Activated naive CD4-positive, alpha-beta T cell treated with anti-CD3 and anti-CD28 coated beads, Interleukin-2, amount 50 U/mL, for 16 hours (primary cell): ENCODE data around the gene SPOUT1.
A peak's percentile ranks its signal among the peaks of the same experiment; 100 is the strongest.

ENCODE experiments used
- DNase-seq: peaks from one replicate; pipeline ENCODE4 v3.0.0-alpha.2; 2020

The SPOUT1 gene

DNA sequence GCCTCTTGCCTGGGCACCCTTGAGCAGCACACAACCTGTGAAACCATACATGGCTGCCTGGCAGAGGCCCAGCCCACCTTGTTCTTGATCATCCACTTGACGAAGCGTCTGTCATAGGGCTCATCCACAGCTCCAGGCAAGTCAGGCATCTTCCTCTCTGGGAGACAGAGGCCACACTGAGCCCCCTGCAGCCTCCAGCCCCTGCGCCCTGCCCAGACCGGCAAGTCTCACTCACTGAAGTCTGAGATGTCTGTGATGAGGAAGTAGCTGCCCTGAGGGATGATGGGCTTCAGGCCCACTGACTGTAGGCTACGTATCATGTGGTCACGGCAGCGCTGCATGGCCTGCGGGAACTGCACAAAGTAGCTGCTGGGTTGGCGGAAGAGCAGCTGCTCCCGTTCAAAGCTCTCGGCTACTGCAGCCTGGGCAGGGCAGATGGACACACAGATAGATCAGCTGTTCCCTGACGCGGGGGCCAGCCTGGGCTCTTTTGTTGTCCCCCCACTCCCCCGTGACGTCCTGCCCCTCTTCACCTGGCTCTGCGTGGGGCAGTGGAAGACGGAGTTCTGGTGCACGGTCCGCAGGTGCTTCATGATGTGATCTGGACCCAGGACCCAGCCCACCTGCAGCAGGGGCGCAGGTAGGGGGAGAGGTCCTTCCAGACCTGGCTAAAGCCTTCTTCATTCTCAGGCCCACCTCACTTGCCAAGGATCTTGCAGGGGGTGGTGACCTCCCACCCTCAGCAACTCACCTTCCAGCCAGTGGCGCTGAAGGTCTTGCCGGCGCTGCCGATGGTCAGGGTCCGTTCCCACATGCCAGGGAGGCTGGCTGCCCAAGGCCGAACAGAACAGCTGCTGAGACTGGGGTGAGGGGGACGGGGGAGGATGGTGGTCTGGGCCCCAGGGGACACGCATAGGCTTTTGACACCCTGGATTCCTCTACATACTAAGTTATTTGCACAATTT lies 5.9 kb upstream of the SPOUT1 start:
- no peak for DNase-seq

DNA sequence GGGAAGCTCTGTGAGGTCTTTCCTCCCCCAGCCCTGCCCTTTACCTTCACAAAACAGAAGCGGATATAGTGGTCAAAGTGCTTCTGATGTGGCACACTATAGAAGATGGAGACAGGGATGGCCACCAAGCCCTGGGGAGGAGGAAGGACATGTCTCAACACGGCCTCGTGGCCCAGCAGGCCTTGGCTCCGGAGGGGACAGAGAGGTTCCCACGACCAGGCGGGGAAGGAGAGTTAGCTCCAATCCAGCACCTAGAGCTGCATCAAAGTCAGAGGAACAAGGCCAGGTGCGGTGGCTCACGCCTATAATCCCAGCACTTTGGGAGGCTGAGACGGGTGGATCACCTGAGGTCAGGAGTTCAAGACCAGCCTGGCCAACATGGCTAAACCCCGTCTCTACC lies 4.1 kb upstream of the SPOUT1 start:
- no peak for DNase-seq

DNA sequence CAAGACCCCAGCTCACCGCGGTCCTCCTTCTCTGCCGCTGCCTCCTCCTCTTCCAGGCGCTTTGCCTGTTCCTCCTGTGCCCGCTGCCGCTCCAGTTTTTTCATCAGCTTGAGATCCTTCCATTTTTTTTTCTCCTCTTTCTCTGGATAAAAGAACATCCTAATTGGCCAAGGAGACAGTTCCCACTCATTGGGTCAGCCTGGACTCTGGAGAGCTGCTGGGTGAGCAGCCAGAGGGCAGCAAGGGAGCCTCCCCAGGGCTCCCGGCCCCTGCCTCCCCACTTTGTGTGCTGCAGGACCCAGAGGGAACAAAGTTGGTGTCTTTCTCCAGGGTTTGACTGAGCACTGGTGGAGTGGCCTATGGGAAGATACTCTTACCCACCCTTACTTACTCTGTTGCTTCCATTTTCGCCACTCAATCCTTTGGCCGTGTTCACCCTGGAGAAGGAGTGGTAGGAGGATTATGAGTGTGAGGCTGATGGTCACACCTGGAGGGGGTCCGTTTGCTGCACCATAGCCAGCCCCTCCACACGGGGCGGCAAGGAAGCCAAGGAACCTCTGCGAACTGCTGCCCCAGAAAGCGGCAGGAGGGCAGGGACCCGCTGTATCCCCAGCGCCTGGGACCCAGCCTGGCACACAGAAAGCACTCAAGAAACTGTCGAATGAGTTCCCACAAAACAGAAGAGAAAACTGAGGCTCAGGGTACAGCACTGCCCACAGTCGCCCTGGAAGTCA lies 708 bp downstream of the SPOUT1 start:
- DNase-seq: no peak

DNA sequence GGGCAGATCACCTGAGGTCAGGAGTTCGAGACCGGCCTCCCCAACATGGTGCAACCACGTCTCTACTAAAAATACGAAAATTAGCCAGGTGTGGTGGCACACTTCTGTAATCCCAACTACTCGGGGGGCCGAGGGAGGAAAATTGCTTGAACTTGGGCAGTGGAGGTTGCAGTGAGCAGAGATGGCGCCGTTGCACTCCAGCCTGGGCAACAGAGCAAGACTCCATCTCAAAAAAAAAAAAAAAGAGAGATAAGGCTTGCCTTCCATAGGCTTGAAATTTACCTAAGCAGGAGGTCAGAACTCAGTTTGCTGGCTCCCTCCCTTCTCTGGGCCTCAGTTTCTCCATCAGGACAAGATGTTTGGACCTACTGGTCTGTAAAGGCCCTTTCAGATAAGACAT lies 1.3 kb downstream of the SPOUT1 start:
- no peak for DNase-seq

DNA sequence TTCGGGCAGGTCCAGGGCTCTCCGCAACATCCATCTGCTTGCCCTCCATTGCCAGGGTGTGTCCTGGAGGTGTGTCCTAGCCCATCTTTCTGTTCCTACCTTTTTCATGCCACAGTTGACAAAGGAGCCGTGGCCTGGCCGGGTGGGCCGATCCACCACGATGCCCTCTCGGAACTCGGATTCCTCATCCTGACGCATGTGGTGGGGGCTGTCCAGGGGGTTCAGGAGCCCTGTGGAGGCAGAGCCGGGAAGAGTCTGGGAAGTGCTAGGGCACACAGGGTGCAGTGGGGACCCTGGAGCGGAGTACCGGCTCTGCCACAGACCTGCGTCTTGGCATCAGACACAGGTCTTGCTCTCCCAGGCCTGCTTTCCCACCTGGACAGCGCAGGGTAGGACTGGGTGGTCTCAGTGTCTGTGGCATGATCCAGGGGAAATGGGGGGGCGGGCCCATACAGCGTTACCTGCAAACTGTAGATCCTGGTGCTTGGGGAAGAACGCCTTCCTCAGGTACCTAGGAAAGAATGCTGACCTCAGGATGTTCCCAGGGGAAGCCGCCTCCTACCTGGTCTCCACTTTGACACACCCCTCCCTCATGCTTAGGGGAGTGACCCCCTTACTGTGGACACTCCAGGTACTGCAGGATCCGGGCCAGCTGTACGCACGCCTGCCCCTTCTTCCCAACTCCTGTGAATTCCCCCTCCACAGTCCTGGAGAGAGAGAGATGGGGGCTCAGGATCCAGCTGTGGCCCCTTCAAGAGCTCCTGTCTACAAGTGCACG lies 3.5 kb downstream of the SPOUT1 start:
- no peak for DNase-seq

DNA sequence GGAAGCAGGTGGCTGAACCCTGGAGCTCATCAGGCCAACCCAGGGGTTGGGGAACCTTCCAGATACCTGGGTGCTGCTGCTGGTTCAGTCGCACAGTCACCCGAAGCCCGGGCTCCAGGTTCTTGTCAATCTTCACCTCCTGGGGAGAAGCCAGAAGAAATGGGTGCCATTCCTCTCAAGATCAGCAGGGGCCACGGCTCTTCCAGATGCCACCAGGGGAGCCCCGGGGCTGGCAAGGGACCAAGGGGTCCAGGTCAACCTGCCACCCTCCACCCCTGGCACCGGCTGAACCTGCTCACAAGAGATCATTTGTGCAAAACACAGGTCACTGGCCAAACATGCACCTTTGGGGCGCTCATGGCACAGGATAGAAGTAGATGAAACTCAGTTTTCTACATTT lies 4.7 kb downstream of the SPOUT1 start:
- no peak for DNase-seq

DNA sequence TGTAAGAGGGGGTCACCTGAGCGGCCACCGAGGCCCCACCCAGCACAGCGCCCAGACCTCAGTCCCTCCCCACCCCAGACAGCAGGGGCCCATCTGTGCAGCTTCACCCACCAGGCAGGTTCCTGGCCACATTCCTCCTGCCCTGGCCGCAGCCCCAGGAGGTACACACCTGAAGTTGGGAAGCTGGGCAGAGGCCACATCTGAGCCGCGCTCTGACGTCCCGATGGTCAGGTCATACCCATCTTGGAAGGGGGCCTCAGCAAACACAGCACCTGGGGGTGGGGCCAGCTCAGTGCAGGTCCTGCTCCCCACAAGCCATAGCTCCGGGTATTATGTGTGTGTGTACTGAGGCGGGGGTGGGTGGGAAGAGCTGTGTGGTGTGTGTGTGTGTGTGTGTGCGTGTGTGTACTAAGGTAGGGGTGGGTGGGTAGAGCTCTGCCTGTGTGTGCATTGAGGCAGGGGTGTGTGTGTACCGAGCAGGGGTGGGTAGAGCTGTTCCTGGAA lies 5.6 kb downstream of the SPOUT1 start:
- no peak for DNase-seq

DNA sequence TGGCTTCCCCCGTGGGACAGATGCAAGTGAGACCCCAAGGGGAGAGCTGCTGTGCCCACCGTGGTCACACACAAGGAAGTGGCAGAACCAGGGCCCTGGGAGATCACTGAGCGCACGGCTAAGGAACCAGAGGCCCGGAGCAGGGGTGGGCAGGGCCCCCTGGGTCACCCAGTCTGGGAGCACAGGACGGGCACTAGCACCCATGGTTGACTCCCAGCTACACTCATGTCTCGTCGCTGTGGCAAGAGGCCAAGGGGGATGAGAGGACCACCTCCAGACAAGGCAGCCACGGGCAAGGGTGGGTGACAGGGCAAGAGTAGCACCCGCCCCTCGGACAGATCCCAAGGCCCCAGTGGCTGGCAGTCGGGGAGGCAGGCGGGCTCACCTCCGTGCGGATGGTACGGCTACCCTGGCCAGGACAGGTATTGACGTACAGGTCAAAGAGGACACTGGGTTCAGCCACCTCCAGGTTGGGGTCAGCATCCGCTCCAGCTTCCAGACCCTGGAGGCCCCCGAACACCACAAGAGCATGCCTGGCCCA lies 6.2 kb downstream of the SPOUT1 start:
- no peak for DNase-seq

DNA sequence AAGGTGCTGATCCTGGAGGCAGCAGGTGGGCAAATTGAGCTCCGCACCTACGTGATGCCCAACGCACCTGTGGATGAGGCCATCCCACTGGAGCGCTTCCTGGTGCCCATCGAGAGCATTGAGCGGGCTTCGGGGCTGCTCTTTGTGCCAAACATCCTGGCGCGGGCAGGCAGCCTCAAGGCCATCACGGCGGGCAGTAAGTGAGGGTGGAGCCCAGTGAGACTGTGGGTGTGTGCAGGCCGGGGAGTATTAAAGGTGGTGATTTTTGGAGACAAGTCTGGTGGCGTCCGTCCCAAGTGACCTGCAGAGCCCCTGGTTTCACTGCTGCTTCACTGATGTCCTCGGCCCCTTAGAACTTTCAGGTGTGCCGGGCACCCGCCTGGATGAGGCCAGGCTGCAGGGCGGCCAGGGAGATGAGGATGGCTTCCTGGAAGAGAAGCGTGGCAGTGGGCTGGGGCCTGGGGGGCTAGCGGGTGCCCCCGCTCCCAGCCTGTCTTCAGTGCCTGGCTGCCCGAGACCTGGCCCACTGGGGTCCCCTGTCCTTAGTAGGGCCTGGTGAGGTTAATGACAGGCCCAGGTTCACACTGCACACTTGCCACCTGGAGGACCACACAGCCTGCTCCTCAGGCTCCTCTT lies 7.1 kb downstream of the SPOUT1 start:
- no peak for DNase-seq

DNA sequence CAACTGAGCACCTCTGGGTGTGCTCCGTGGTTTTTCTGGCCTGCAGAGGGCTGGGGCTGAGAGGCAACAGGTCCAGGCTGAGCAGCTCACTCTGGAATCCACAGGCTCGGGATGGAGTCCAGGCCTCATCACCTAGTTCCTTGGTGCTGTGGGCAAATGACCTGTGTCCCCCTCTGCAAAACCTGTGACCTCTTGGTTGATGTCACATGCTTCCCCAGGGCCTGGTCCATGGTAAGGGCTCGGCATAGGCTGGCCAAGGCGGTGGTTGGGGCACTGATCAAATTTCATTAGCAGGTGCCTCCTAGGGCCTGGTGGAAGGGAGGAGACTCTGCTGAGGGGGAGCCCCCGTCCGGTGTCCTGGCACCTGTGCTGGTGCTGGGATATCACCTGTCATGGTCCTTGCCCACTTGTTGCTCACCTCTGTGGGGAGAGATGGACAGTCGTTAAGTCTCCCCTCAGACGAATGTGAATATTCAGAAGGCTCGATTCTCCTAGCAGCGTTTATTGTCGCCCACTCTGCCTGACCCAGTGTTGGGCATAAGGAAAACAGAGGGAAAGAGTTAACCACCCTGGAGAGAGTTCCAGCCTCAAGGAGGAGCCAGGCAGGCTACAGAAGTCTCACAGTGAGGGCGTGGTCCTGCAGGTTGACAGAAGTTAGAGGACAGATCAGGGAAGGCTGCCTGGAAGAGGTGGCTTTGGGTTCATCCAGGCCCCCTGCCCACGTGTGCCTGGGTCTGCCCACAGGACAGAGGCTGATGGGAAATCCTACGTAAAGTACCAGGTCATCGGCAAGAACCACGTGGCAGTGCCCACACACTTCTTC lies 7.8 kb downstream of the SPOUT1 start:
- DNase-seq: no peak

DNA sequence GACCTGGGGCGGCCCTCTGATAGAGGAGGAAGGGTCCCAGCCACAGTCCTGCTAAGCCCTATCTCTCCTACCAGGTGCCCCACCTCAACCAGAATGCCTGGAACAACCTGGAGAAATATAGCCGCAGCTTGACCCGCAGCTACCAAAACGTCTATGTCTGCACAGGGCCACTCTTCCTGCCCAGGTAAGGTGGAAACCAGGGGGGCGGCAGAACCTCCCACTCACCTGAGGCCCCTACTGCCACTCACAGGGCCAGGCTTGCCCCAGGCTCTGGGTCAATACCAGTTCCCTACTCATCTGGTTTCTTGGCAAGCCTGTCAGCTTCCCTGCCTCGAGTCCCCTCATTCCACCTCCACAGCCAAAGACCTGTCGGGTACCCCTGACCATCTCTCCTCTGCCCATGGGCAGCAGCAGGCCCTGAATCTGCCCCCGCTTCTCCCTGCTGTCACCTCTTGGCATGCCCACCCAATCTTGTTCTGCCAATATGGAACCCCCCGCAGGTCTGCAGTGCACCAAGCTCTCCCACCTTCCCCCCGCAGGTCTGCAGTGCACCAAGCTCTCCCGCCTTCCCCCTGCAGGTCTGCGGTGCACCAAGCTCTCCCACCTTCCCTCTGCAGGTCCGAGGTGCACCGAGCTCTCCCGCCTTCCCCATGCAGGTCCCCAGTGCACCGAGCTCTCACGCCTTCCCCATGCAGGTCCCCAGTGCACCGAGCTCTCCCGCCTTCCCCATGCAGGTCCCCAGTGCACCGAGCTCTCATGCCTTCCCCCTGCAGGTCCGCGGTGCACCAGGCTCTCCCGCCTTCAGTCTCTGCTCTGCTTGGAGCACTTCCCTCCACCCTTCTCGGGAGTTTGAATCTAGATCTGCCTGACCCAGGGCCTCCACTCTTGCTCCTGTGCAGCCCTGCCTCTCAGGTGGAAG lies 8.7 kb downstream of the SPOUT1 start:
- no peak for DNase-seq

DNA sequence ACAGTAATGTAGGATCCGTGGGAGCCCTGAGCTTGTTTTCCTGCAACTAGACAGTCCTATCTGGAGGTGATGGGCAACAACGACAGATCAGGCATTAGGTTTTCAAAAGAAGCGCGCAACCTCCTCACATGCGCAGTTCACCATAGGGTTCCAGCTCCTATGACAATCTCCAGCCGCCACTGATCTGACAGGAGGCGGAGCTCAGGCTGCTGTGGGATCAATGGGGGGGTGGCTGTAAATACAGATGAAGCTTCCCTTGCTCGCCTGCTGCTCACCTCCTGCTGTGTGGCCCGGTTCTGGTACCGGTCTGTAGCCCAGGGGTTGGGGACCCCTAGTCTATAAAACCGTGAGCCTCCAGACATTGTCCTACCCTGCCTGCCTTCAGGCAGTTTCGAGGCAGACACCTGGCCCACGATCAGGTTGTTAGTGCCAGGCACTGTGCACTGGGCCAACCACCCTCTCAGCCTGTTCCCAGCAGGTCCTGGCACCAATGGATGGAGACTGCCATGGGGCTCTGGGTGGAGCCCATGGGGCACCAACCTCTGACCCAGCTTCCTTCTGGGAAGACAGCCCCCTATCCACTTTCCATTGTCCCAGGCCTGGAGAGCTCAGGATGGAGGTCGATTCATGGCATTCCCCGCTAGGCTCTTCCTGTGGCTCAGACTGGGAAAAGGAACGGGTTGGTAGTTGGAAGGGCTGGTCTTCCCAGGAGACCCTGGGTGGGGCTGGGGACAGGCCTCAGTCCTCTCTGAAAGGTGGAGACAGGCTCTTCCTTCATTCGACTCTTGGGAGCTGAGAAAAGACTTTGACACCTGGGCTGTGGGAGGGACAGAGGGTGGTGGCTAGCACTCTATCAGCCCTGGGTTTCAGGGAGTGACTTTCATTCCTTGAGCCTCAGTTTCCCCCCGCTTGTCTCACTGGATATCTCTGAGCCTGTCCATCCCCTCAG lies 9.6 kb downstream of the SPOUT1 start:
- no peak for DNase-seq

DNA sequence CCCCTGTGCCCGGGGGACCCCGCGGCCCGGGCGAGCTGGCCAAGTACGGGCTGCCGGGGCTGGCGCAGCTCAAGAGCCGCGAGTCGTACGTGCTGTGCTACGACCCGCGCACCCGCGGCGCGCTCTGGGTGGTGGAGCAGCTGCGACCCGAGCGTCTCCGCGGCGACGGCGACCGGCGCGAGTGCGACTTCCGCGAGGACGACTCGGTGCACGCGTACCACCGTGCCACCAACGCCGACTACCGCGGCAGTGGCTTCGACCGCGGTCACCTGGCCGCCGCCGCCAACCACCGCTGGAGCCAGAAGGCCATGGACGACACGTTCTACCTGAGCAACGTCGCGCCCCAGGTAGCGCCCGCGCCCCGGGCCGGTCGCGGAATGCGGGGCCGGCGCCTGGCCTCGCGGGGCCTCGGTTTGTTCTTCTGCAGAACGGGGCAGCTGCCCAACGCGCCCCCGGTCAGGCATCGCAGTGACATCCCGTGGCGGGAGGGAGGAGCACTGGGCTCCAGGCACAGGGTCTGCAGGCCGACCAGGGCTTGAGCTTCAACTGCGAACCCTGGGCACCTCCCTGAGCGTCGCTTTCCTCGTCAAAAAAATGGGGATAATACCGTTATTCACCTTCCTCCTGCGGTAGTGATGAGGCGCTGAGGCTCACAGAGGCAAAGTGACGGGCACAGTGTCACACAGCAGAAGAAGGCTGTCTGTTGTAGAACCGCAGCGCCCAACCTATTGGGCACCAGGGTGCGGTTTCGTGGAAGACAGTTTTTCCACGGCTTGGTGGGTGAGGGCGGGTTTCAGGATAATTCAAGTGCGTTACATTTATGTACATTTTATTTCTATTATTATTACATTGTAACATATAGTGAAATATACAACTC lies 10.5 kb downstream of the SPOUT1 start:
- peak; percentile 59 for DNase-seq

DNA sequence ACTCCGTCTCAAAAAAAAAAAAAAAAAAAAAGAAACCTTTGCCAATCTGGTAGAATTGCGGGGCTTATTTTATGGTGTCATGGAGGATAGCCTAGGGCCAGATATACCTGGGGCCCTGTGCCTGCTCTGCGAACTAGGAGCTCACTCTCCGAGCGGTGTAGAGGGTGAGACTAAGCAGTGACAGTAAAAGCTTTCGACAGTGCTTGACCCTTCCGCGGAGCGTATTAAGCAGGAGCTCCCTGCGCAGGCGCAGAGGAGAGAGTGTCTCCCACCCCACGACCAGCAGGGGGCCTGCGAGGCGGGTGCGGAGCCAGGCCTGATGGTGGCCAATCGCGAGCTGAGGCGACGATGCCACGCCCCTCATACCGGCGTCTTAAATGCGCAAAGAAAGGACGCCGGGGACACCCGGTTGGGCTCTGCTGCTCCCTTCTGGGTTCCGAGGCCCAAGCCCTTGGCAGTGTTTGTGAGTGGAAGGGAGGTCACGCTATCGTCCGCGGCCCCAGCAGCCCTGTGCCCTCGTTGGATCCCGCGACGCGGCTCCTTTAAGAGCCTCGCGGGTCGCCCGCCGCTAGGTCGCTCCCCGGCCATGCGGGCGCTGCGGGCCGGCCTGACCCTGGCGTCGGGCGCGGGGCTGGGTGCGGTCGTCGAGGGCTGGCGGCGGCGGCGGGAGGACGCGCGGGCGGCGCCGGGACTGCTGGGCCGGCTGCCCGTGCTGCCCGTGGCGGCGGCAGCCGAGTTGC lies 11.3 kb downstream of the SPOUT1 start, which contains the start of gene ENDOG:
Gene ENDOG (plus strand): TSS at position 402 of the 740 bp plus-strand sequence. CDS start 185 bp downstream, at position 587.
- DNase-seq: peak; percentile 98

DNA sequence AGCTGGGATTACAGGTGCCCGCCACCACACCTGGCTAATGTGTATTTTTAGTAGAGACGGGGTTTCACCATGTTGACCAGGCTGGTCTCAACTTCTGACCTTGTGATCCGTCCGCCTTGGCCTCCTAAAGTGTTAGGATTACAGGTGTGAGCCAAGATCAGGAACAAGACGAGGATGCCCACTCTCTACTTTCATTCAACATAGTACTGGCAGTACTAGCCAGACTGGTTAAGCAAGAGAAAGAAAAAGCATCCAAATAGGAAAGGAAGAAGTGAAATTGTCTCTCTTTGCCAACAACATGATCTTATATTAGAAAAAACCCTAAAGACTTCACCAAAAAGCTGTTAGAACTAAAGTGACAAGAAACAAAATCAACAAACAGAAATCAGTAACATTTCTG lies 18.7 kb downstream of the SPOUT1 start:
- no peak for DNase-seq

DNA sequence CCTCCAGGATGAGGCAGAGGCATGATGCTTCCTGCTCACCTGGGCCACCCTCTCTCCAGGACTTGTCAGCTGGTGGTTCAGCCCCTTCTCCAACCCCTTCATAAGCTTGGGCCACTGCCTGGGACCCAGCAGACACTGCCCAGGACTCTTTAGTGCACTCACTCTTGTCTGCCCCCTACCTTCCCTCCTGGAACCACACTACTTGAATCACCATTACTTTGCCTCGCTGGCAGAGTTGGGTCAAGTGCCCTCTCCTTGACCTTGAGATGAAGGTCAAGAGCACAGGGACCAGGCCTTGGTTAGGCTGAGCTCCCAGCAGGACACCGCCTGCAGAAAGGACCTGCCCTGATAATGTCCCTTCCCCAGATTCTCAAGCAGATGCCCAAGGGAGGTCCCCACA lies 19.8 kb downstream of the SPOUT1 start:
- DNase-seq: no peak

DNA sequence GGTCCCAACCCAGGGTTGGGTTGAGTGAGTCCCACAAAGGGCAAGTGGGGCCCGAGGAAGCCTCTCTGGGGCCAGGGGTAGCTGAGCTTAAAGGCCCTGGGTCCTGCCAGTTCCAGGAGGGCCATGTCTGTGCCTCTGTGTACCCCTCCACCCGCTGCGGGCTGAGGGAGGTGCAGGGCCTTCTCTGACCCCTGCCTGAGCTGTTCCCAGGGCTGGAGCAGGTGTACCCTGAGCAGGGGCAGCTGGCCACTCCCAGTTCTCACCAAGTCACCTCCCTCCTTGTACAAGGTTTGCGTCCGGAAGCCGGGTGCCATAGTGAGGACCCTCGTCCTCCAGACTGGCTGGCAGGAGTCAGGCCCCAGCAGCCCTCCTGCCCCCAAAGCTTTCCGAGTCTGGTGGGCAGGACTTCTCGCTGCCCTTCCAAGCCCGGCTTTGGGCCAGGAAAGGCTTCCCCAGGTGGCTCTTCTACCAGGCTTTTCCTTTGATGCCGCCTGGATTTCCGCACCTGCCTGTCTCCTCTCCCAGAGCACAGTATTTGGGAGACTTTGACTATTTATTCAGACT lies 20.5 kb downstream of the SPOUT1 start:
- DNase-seq: no peak
